ENCODE measurements around the gene BEX5. TPM values are rescaled to one million over a fixed set of nuclear protein-coding genes. Genes with fewer than 3 reads are reported as not detected.
"Not testable (repeated sequence)": the region's sequence is repeated elsewhere in the genome, so short reads cannot be mapped to it uniquely, and the experiment has no call there.

Gene BEX5
- total and polyA plus RNA-seq, 2 donors (not counting 1 experiment from before 2014, with no cell fraction given): 0.91 to 1.2 TPM

GRCh38 chrX:102129473-102129872 lies 26.3 kb downstream of the BEX5 start:
- ChIA-PET CTCF (interaction anchor here (1.4 kb wide), 1 partner anchor 770 kb away, joined by 3 read pairs; no protein-coding TSS in a partner anchor), POLR2A (no interaction called here)
- H3K27ac Mint-ChIP-seq: no peak overlapping the region
- Histone ChIP-seq H3K4me2 (replicated peaks; ENCODE audit: low read depth, low read length, poor library complexity, severe bottlenecking) (no peak overlapping the region), H3K27ac (ENCODE audit: low read length in 2 of 2) (no peak overlapping the region), H3K79me2 (ENCODE audit: control insufficient read depth, insufficient read depth, low read length) (no peaks in the 10 kb centered on the region), H3K9me3 (ENCODE audit: control extremely low read depth in 1 of 3, control insufficient read depth in 2 of 3, insufficient read depth in 1 of 3, low read length in 2 of 3) (no peaks in the 10 kb centered on the region), H4K20me1 (ENCODE audit: control insufficient read depth, insufficient read depth, low read length, poor library complexity, severe bottlenecking) (no peaks in the 10 kb centered on the region), H3K4me1 (ENCODE audit: control insufficient read depth in 2 of 2, insufficient read depth in 2 of 2, low read length in 2 of 2) (no peaks in the 10 kb centered on the region), H3K4me3 (ENCODE audit: control extremely low read depth in 1 of 5, extremely low read depth in 1 of 5, insufficient read depth in 1 of 5, low read depth in 2 of 5, low read length in 4 of 5) (no peak overlapping the region), H3K9ac (ENCODE audit: low read length) (no peak overlapping the region), H3K36me3 (replicated peaks in 1 of 2; ENCODE audit: control extremely low read depth in 1 of 2, control insufficient read depth in 1 of 2, extremely low read depth in 1 of 2, insufficient read depth in 2 of 2, low read length in 1 of 2) (no peaks in the 10 kb centered on the region), H3K27me3 (replicated peaks in 1 of 4; ENCODE audit: control extremely low read depth in 1 of 4, control insufficient read depth in 3 of 4, insufficient read depth in 4 of 4, low read length in 3 of 4) (peaks cover 0 to 3% (median 0%) of the 10 kb centered on the region in 4 experiments), H2AFZ (ENCODE audit: insufficient read depth, low read depth, low read length, poor library complexity, severe bottlenecking) (no peak overlapping the region)
- no peaks in the 10 kb centered on the region for H3K9me3 Mint-ChIP-seq (ENCODE audit: insufficient read depth)
- H3K4me3 Mint-ChIP-seq: no peak overlapping the region
- ATAC-seq (ENCODE audit: low read depth) (no peak), DNase-seq (no peak)
- TF ChIP-seq EZH2 (IDR thresholded peaks at IDR 0.05; ENCODE audit: borderline replicate concordance, insufficient read depth, low read depth, low read length, poor library complexity, severe bottlenecking): no peak
- TF ChIP-seq CTCF (IDR thresholded peaks at IDR 0.05): no peak
- intact Hi-C loops (cut with micrococcal nuclease): no loop called here
- WGBS (ENCODE audit: insufficient coverage): no CpG with 5 or more reads among the region's 1 CpG
- H3K27me3 Mint-ChIP-seq: peaks cover 28% of the 10 kb centered on the region
- H3K4me1 Mint-ChIP-seq: peaks cover 2% of the 10 kb centered on the region

- TF ChIP-seq EZH2 (IDR thresholded peaks at IDR 0.05; ENCODE audit: borderline replicate concordance, insufficient read depth, low read depth, low read length, poor library complexity, severe bottlenecking) (no peak), CTCF (IDR thresholded peaks at IDR 0.05) (no peak)
- Histone ChIP-seq H3K79me2 (ENCODE audit: control insufficient read depth, insufficient read depth, low read length) (no peaks in the 10 kb centered on the region), H3K36me3 (replicated peaks in 1 of 2; ENCODE audit: control extremely low read depth in 1 of 2, control insufficient read depth in 1 of 2, extremely low read depth in 1 of 2, insufficient read depth in 2 of 2, low read length in 1 of 2) (no peaks in the 10 kb centered on the region), H3K9ac (ENCODE audit: low read length) (no peak overlapping the region), H3K4me2 (replicated peaks; ENCODE audit: low read depth, low read length, poor library complexity, severe bottlenecking) (no peak overlapping the region), H3K4me3 (ENCODE audit: control extremely low read depth in 1 of 5, extremely low read depth in 1 of 5, insufficient read depth in 1 of 5, low read depth in 2 of 5, low read length in 4 of 5) (no peak overlapping the region), H3K27me3 (replicated peaks in 1 of 4; ENCODE audit: control extremely low read depth in 1 of 4, control insufficient read depth in 3 of 4, insufficient read depth in 4 of 4, low read length in 3 of 4) (peaks cover 0 to 3% (median 0%) of the 10 kb centered on the region in 4 experiments), H3K9me3 (ENCODE audit: control extremely low read depth in 1 of 3, control insufficient read depth in 2 of 3, insufficient read depth in 1 of 3, low read length in 2 of 3) (no peaks in the 10 kb centered on the region), H4K20me1 (ENCODE audit: control insufficient read depth, insufficient read depth, low read length, poor library complexity, severe bottlenecking) (no peaks in the 10 kb centered on the region), H3K27ac (ENCODE audit: low read length in 2 of 2) (no peak overlapping the region), H2AFZ (ENCODE audit: insufficient read depth, low read depth, low read length, poor library complexity, severe bottlenecking) (no peak overlapping the region), H3K4me1 (ENCODE audit: control insufficient read depth in 2 of 2, insufficient read depth in 2 of 2, low read length in 2 of 2) (no peaks in the 10 kb centered on the region)
- DNase-seq (no peak), ATAC-seq (ENCODE audit: low read depth) (no peak)
- WGBS (ENCODE audit: insufficient coverage): 79% methylated on average over 7 of the region's 8 CpGs
- no peak overlapping the region for H3K27ac Mint-ChIP-seq
- POLR2A ChIA-PET: no interaction called here
- no peak overlapping the region for H3K4me3 Mint-ChIP-seq
- H3K4me1 Mint-ChIP-seq: peaks cover 2% of the 10 kb centered on the region
- H3K27me3 Mint-ChIP-seq: peaks cover 27% of the 10 kb centered on the region
- CTCF ChIA-PET: no interaction called here
- intact Hi-C loops (cut with micrococcal nuclease): no loop called here
- H3K9me3 Mint-ChIP-seq (ENCODE audit: insufficient read depth): no peaks in the 10 kb centered on the region
These were observed 28.9 kb downstream of the BEX5 start for GRCh38 chrX:102126863-102127262.

GRCh38 chrX:102126080-102126818 lies 29.5 kb downstream of the BEX5 start:
- H3K9ac ChIP-seq (ENCODE audit: low read length); H3K27ac ChIP-seq (ENCODE audit: low read length in 2 of 2); H3K9me3 Mint-ChIP-seq (ENCODE audit: insufficient read depth); H4K20me1 ChIP-seq (ENCODE audit: control insufficient read depth, insufficient read depth, low read length, poor library complexity, severe bottlenecking); CTCF ChIA-PET; H3K27ac Mint-ChIP-seq; H2AFZ ChIP-seq (ENCODE audit: insufficient read depth, low read depth, low read length, poor library complexity, severe bottlenecking); H3K4me1 Mint-ChIP-seq; H3K79me2 ChIP-seq (ENCODE audit: control insufficient read depth, insufficient read depth, low read length); H3K4me1 ChIP-seq (ENCODE audit: control insufficient read depth in 2 of 2, insufficient read depth in 2 of 2, low read length in 2 of 2); H3K4me2 ChIP-seq (replicated peaks; ENCODE audit: low read depth, low read length, poor library complexity, severe bottlenecking); ATAC-seq (ENCODE audit: low read depth); H3K4me3 ChIP-seq (ENCODE audit: control extremely low read depth in 1 of 5, extremely low read depth in 1 of 5, insufficient read depth in 1 of 5, low read depth in 2 of 5, low read length in 4 of 5); DNase-seq; H3K36me3 ChIP-seq (replicated peaks in 1 of 2; ENCODE audit: control extremely low read depth in 1 of 2, control insufficient read depth in 1 of 2, extremely low read depth in 1 of 2, insufficient read depth in 2 of 2, low read length in 1 of 2); intact Hi-C loops (cut with micrococcal nuclease); POLR2A ChIA-PET; H3K27me3 ChIP-seq (replicated peaks in 1 of 4; ENCODE audit: control extremely low read depth in 1 of 4, control insufficient read depth in 3 of 4, insufficient read depth in 4 of 4, low read length in 3 of 4); H3K9me3 ChIP-seq (ENCODE audit: control extremely low read depth in 1 of 3, control insufficient read depth in 2 of 3, insufficient read depth in 1 of 3, low read length in 2 of 3): not testable (repeated sequence)
- WGBS (ENCODE audit: insufficient coverage): 13% methylated on average over 8 of the region's 21 CpGs
- peak overlapping the region; percentile 52 for H3K4me3 Mint-ChIP-seq
- H3K27me3 Mint-ChIP-seq: peaks cover 23% of the 10 kb centered on the region

Data from B cell (primary cell).